ENCODE data around the gene TLK1.

GRCh38 chr2:171044416-171044815 is 116.3 kb downstream of the TLK1 start:
- TF ChIP-seq CTCF (IDR thresholded peaks at IDR 0.05) (no peak), ZFX (IDR thresholded peaks at IDR 0.05; ENCODE audit: borderline replicate concordance) (no peak)

Data from 22Rv1 (cell line).